Measurements from ENCODE around the gene PPARA.
"Not testable (repeated sequence)": the region's sequence is repeated elsewhere in the genome, so short reads cannot be mapped to it uniquely, and the experiment has no call there.

The PPARA gene

GRCh38 chr22:46132830-46133587 lies 17.3 kb upstream of the PPARA start:
- H3K27me3 ChIP-seq (replicated peaks; ENCODE audit: control insufficient read depth, insufficient read depth, low read length): no peaks in the 10 kb centered on the region
- no peak overlapping the region for H3K9ac ChIP-seq (ENCODE audit: low read length)
- H3K4me1 ChIP-seq (ENCODE audit: control insufficient read depth, insufficient read depth, low read length): peaks cover 15% of the 10 kb centered on the region
- no peak overlapping the region for H3K4me3 ChIP-seq (ENCODE audit: low read length)
- H3K36me3 ChIP-seq (ENCODE audit: control insufficient read depth, insufficient read depth, low read length, severe bottlenecking): no peaks in the 10 kb centered on the region
- H3K9me3 ChIP-seq (ENCODE audit: control insufficient read depth, low read length): no peaks in the 10 kb centered on the region
- no peak for DNase-seq (ENCODE audit: low read depth)

DNA sequence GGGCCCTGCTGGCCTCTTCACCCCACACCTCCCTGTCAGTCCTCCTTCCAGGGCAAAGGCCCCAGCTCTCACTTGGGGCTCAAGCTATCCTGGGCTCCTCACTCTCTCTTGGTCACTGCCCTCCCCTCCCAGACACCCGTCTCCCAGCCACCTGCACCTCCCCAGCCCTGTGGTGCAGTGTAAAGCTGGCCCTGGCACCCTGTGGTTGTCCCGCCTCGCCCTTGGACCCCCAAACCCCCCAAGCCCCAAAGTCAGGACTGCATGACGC lies 16.8 kb upstream of the PPARA start:
- H3K9ac ChIP-seq (ENCODE audit: low read length): no peak overlapping the region
- no peaks in the 10 kb centered on the region for H3K9me3 ChIP-seq (ENCODE audit: control insufficient read depth, low read length)
- no peaks in the 10 kb centered on the region for H3K36me3 ChIP-seq (ENCODE audit: control insufficient read depth, insufficient read depth, low read length, severe bottlenecking)
- no peak overlapping the region for H3K4me3 ChIP-seq (ENCODE audit: low read length)
- no peaks in the 10 kb centered on the region for H3K27me3 ChIP-seq (replicated peaks; ENCODE audit: control insufficient read depth, insufficient read depth, low read length)
- peaks cover 15% of the 10 kb centered on the region for H3K4me1 ChIP-seq (ENCODE audit: control insufficient read depth, insufficient read depth, low read length)
- no peak for DNase-seq (ENCODE audit: low read depth)

- peaks cover 15% of the 10 kb centered on the region for H3K4me1 ChIP-seq (ENCODE audit: control insufficient read depth, insufficient read depth, low read length)
- no peaks in the 10 kb centered on the region for H3K9me3 ChIP-seq (ENCODE audit: control insufficient read depth, low read length)
- H3K27me3 ChIP-seq (replicated peaks; ENCODE audit: control insufficient read depth, insufficient read depth, low read length): no peaks in the 10 kb centered on the region
- no peaks in the 10 kb centered on the region for H3K36me3 ChIP-seq (ENCODE audit: control insufficient read depth, insufficient read depth, low read length, severe bottlenecking)
- no peak overlapping the region for H3K4me3 ChIP-seq (ENCODE audit: low read length)
- no peak for DNase-seq (ENCODE audit: low read depth)
- H3K9ac ChIP-seq (ENCODE audit: low read length): no peak overlapping the region
These were observed 16.1 kb upstream of the PPARA start for GRCh38 chr22:46134111-46134705.

GRCh38 chr22:46135611-46136485 lies 14.5 kb upstream of the PPARA start:
- DNase-seq (ENCODE audit: low read depth): no peak
- no peaks in the 10 kb centered on the region for H3K27me3 ChIP-seq (replicated peaks; ENCODE audit: control insufficient read depth, insufficient read depth, low read length)
- no peaks in the 10 kb centered on the region for H3K9me3 ChIP-seq (ENCODE audit: control insufficient read depth, low read length)
- H3K4me1 ChIP-seq (ENCODE audit: control insufficient read depth, insufficient read depth, low read length): peaks cover 15% of the 10 kb centered on the region
- H3K9ac ChIP-seq (ENCODE audit: low read length): no peak overlapping the region
- no peaks in the 10 kb centered on the region for H3K36me3 ChIP-seq (ENCODE audit: control insufficient read depth, insufficient read depth, low read length, severe bottlenecking)
- no peak overlapping the region for H3K4me3 ChIP-seq (ENCODE audit: low read length)

GRCh38 chr22:46136486-46137217 lies 13.7 kb upstream of the PPARA start:
- no peak overlapping the region for H3K9ac ChIP-seq (ENCODE audit: low read length)
- no peak overlapping the region for H3K4me3 ChIP-seq (ENCODE audit: low read length)
- peaks cover 11% of the 10 kb centered on the region for H3K4me1 ChIP-seq (ENCODE audit: control insufficient read depth, insufficient read depth, low read length)
- H3K36me3 ChIP-seq (ENCODE audit: control insufficient read depth, insufficient read depth, low read length, severe bottlenecking): no peaks in the 10 kb centered on the region
- DNase-seq (ENCODE audit: low read depth): no peak
- no peaks in the 10 kb centered on the region for H3K27me3 ChIP-seq (replicated peaks; ENCODE audit: control insufficient read depth, insufficient read depth, low read length)
- no peaks in the 10 kb centered on the region for H3K9me3 ChIP-seq (ENCODE audit: control insufficient read depth, low read length)

DNA sequence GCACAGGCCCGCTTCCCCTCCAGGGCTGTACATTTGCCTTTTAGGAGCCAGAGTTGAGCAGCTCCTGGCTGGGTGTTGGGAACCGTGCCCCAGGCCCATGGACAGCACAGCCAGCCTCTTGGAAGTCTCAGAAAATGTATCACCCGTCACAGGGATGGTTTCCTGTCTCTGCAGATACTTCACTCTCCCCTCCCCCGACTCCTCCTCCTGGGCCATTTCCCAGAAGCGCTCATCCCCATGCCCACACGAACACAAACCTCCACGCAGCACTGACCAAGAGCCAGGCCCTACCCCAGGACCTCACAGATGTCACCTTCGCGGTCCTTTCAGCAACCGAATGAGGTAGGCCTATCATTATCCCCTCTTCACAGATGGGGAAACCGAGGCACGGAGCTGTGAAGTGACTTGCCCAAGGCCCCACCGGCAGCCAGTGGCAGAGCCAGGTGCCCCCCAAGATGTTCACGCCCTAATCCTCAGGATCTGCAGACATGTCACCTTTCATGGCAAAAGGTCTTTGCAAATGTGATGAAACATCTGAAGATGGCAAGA lies 13.0 kb upstream of the PPARA start:
- Histone ChIP-seq H3K9me3 (ENCODE audit: control insufficient read depth, low read length) (no peaks in the 10 kb centered on the region), H3K9ac (ENCODE audit: low read length) (no peak overlapping the region), H3K36me3 (ENCODE audit: control insufficient read depth, insufficient read depth, low read length, severe bottlenecking) (no peaks in the 10 kb centered on the region), H3K4me1 (ENCODE audit: control insufficient read depth, insufficient read depth, low read length) (peaks cover 7% of the 10 kb centered on the region), H3K4me3 (ENCODE audit: low read length) (no peak overlapping the region), H3K27me3 (replicated peaks; ENCODE audit: control insufficient read depth, insufficient read depth, low read length) (no peaks in the 10 kb centered on the region)
- no peak for DNase-seq (ENCODE audit: low read depth)

GRCh38 chr22:46138058-46138797 lies 12.1 kb upstream of the PPARA start:
- no peak for DNase-seq (ENCODE audit: low read depth)

DNA sequence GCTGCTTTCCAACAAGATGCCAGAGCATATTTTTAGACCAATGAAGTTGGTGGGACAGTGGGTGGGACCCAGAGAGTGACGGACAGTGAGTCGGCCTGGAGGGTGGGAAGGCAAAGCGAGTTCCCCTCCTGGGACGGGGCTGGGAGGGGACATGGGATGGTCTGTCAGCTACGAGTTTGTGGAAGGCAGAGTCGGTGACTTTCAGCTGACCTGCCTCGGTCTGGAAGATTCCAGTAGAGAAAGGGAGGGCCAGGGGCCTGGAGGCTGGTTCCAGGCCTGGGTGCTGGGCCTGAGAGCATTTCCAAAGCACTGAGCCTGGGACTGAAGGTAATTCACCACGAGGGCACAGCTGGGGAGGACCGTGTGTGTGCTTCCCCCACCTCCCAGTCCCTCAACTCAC lies 10.9 kb upstream of the PPARA start:
- not testable (repeated sequence) for H3K4me3 ChIP-seq (ENCODE audit: low read length); H3K9me3 ChIP-seq (ENCODE audit: control insufficient read depth, low read length); H3K4me1 ChIP-seq (ENCODE audit: control insufficient read depth, insufficient read depth, low read length); H3K36me3 ChIP-seq (ENCODE audit: control insufficient read depth, insufficient read depth, low read length, severe bottlenecking); H3K27me3 ChIP-seq (replicated peaks; ENCODE audit: control insufficient read depth, insufficient read depth, low read length); DNase-seq (ENCODE audit: low read depth); H3K9ac ChIP-seq (ENCODE audit: low read length)

More at GRCh38 chr22:46138058-46138797, 12.1 kb upstream of the PPARA start:
- Histone ChIP-seq H3K9ac (ENCODE audit: low read length) (no peak overlapping the region), H3K36me3 (ENCODE audit: control insufficient read depth, insufficient read depth, low read length, severe bottlenecking) (no peaks in the 10 kb centered on the region), H3K9me3 (ENCODE audit: control insufficient read depth, low read length) (no peaks in the 10 kb centered on the region), H3K4me3 (ENCODE audit: low read length) (no peak overlapping the region), H3K4me1 (ENCODE audit: control insufficient read depth, insufficient read depth, low read length) (peaks cover 7% of the 10 kb centered on the region), H3K27me3 (replicated peaks; ENCODE audit: control insufficient read depth, insufficient read depth, low read length) (no peaks in the 10 kb centered on the region)

- Histone ChIP-seq H3K27me3 (replicated peaks; ENCODE audit: control insufficient read depth, insufficient read depth, low read length) (no peaks in the 10 kb centered on the region), H3K4me3 (ENCODE audit: low read length) (no peak overlapping the region), H3K9ac (ENCODE audit: low read length) (peak overlapping the region; percentile 29), H3K36me3 (ENCODE audit: control insufficient read depth, insufficient read depth, low read length, severe bottlenecking) (no peaks in the 10 kb centered on the region), H3K9me3 (ENCODE audit: control insufficient read depth, low read length) (no peaks in the 10 kb centered on the region), H3K4me1 (ENCODE audit: control insufficient read depth, insufficient read depth, low read length) (peaks cover 3% of the 10 kb centered on the region)
- no peak for DNase-seq (ENCODE audit: low read depth)
These were observed 10.4 kb upstream of the PPARA start for GRCh38 chr22:46139895-46140350.
